Right forelimb (tissue), 1 donor: ENCODE results near the gene CD151.

Experiments
- DNase-seq: peaks from one replicate; pipeline ENCODE4 v3.0.0-alpha.2; 2018

The CD151 gene

GRCh38 chr11:815675-816432 lies 16.9 kb upstream of the CD151 start:
- no peak for DNase-seq

- DNase-seq: no peak
Measured at GRCh38 chr11:816433-816779, 16.3 kb upstream of the CD151 start.

GRCh38 chr11:818396-819128 lies 14.2 kb upstream of the CD151 start, which contains the start of gene PNPLA2:
TSS of gene PNPLA2 (plus strand) at chr11:818914. CDS start at chr11:819719, 805 bp downstream.
- no peak for DNase-seq

- peak; percentile 93 for DNase-seq
Measured at GRCh38 chr11:819129-819931, 13.4 kb upstream of the CD151 start.

- peak; percentile 72 for DNase-seq
Measured at GRCh38 chr11:819943-820649, 12.7 kb upstream of the CD151 start.

GRCh38 chr11:820655-821511 lies 11.9 kb upstream of the CD151 start:
- DNase-seq: no peak

- DNase-seq: no peak
Measured at GRCh38 chr11:821512-822371, 11.0 kb upstream of the CD151 start.

GRCh38 chr11:823441-824291 lies 9.1 kb upstream of the CD151 start:
- no peak for DNase-seq

GRCh38 chr11:824292-824880 lies 8.4 kb upstream of the CD151 start:
- DNase-seq: no peak

- no peak for DNase-seq
Measured at GRCh38 chr11:824942-825341, 7.8 kb upstream of the CD151 start.

GRCh38 chr11:825366-826226 lies 7.2 kb upstream of the CD151 start:
- DNase-seq: no peak

- no peak for DNase-seq
Measured at GRCh38 chr11:826227-826621, 6.5 kb upstream of the CD151 start.

GRCh38 chr11:826836-827145 lies 6.0 kb upstream of the CD151 start:
- DNase-seq: no peak

- DNase-seq: no peak
Measured at GRCh38 chr11:827146-827896, 5.4 kb upstream of the CD151 start.

GRCh38 chr11:827897-828192 lies 4.9 kb upstream of the CD151 start, which contains the start of gene CRACR2B:
TSS of gene CRACR2B (plus strand) at chr11:827919. CDS start at chr11:828608, 689 bp downstream.
- no peak for DNase-seq

- DNase-seq: no peak
Measured at GRCh38 chr11:828506-829175, 4.1 kb upstream of the CD151 start.

GRCh38 chr11:829176-829846 lies 3.4 kb upstream of the CD151 start:
- DNase-seq: no peak
